Effector memory CD8-positive, alpha-beta T cell (primary cell): Measurements from ENCODE around the gene TMEM138.
"Not testable (repeated sequence)": the region's sequence is repeated elsewhere in the genome, so short reads cannot be mapped to it uniquely, and the experiment has no call there.

Experiments
- ATAC-seq: fragments of 150-1000 bp; cut with Tn5 transposase; replicated peaks from 2 replicates; pipeline ENCODE4 v1.10.0; 2021; ENCODE audit warnings: mild to moderate bottlenecking, moderate library complexity
- DNase-seq, 3 experiments: peaks; one replicate each; pipeline ENCODE4 v3.0.0; 2021
- H3K27ac Mint-ChIP-seq, 2 donors: one replicate each; pipeline ENCODE4 v1.8.0; 2022; ENCODE audit warnings: mild to moderate bottlenecking in 2 of 2, mixed read lengths in 2 of 2, moderate library complexity in 2 of 2
- H3K27me3 Mint-ChIP-seq, 2 donors: one replicate each; pipeline ENCODE4 v1.8.0; 2022; ENCODE audit warnings: mixed read lengths in 2 of 2
- H3K36me3 Mint-ChIP-seq: one replicate; pipeline ENCODE4 v1.8.0; 2022; ENCODE audit warnings: mild to moderate bottlenecking, moderate library complexity, mixed read lengths; ENCODE audit not compliant: insufficient read depth
- H3K4me1 Mint-ChIP-seq, 2 donors: one replicate each; pipeline ENCODE4 v1.8.0; 2022; ENCODE audit warnings: low read depth in 2 of 2, mixed read lengths in 2 of 2
- H3K4me3 Mint-ChIP-seq, 2 donors: one replicate each; pipeline ENCODE4 v1.8.0; 2022; ENCODE audit warnings: mild to moderate bottlenecking in 2 of 2, mixed read lengths in 2 of 2, moderate library complexity in 2 of 2
- H3K9me3 Mint-ChIP-seq, 2 donors: one replicate each; pipeline ENCODE4 v1.8.0; 2022; ENCODE audit warnings: mixed read lengths in 2 of 2

The TMEM138 gene

GRCh38 chr11:61383859-61384258 lies 21.7 kb downstream of the TMEM138 start:
- not testable (repeated sequence) for H3K36me3 Mint-ChIP-seq, H3K4me3 Mint-ChIP-seq, ATAC-seq, H3K9me3 Mint-ChIP-seq, H3K27me3 Mint-ChIP-seq, H3K4me1 Mint-ChIP-seq, DNase-seq
- H3K27ac Mint-ChIP-seq, result peak overlapping the region in 1 of 2 donors; percentile 8

DNA sequence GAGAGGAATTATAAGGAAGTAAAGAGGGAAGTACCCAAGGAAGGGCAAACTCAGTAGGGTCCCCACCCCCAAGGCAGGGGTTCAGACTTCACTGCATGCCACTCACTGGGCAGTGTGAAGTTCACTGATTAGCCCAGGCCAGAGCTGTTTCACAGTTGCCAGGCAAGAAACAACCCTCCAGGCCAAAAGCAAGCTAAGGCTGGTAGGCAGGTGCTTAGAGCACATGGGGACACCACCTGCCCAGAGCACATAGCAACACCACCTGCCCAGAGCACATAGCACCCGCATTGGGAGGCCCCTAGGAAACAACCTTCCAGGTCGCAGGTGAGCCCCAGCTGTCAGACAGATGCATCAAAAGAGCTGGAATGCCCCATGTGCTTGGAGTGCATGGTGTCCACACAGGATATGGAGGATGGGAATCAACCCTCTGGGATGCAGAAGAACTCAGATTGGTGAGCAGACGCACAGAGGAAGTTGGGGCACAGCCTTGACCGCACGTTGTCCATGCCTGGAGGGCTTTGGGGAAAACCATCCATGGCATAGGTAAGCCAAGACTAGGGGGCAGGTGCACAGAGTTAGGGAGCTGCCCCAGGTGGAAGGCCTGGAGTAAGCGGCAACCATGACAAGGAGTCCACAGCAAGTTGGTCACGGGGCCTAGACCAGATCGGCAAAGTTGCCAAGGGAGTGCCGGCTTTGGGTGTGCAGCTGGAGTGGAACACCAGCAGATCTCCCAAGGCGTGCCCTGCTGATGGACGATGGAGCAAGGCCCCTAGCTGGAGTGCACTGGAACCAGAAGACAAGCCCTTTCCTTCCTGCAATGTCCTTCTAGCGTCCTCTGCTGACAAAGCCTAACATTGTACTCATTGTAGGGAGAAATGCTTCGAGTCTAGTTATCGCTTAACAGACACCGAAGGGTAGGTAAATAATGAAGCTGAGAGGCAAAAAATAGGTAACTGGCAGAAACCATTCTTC lies 22.4 kb downstream of the TMEM138 start:
- H3K27me3 Mint-ChIP-seq, result no peaks in the 10 kb centered on the region
- peaks cover 7% of the 10 kb centered on the region in 2 donors for H3K4me1 Mint-ChIP-seq
- no peaks in the 10 kb centered on the region for H3K9me3 Mint-ChIP-seq
- H3K36me3 Mint-ChIP-seq, result no peaks in the 10 kb centered on the region
- no peak overlapping the region for H3K4me3 Mint-ChIP-seq
- no peak for DNase-seq
- ATAC-seq, result no peak
- H3K27ac Mint-ChIP-seq, result peak overlapping the region in 1 of 2 donors; percentile 8

DNA sequence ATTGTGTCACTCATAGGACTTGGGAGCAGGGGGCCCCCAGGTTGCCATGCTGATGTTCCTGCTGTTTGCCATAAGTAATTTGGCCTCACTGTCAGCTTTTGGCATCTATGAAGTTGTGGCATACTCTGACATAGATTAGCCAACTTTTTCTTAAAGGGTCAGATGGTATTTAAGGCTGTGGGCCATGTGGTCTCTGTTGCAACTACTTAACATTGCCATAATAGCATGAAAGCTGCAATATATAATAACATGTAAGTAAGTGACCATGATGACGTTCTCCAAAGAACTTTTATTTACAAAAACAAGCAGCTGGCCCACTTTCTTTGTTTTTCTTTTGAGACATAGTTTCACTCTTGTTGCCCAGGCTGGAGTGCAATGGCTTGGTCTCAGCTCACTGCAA lies 28.0 kb downstream of the TMEM138 start:
- ATAC-seq (no peak), DNase-seq (no peak)
- H3K36me3 Mint-ChIP-seq, result peaks cover 20% of the 10 kb centered on the region
- H3K4me1 Mint-ChIP-seq, result peaks cover 25 to 26% of the 10 kb centered on the region in 2 donors
- no peaks in the 10 kb centered on the region for H3K27me3 Mint-ChIP-seq
- H3K9me3 Mint-ChIP-seq, result no peaks in the 10 kb centered on the region
- no peak overlapping the region for H3K27ac Mint-ChIP-seq
- H3K4me3 Mint-ChIP-seq, result no peak overlapping the region

- Mint-ChIP-seq H3K4me3 (peak overlapping the region; percentile 81 to 92), H3K9me3 (no peaks in the 10 kb centered on the region), H3K27me3 (no peaks in the 10 kb centered on the region), H3K4me1 (peaks cover 19% of the 10 kb centered on the region in 2 donors), H3K27ac (peak overlapping the region; percentile 94), H3K36me3 (peaks cover 46% of the 10 kb centered on the region)
- ATAC-seq (no peak), DNase-seq (peak in 1 of 3 experiments; percentile 5)
Measured at GRCh38 chr11:61392981-61393595, 30.9 kb downstream of the TMEM138 start.

- H3K36me3 Mint-ChIP-seq, result peaks cover 52% of the 10 kb centered on the region
Measured at GRCh38 chr11:61401173-61401572, 39.0 kb downstream of the TMEM138 start.

DNA sequence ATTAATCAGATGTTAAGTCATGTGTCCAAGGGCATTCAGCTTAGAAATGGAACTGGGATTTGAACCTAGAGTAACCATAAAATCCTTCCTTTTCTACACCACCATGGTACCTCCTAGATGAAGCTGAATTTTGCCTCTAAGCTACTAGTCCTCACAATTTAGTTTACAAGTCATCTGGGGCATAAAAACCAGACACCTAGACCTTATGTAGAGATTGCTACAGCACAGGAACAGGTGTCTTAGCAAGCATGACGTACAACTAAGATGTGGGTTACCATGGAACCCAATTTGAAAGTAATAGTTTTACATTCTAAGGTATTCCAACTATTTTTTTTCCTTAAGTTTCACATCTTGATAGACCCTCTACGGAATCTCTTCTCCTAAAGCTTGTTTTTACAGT lies 39.4 kb downstream of the TMEM138 start:
- Mint-ChIP-seq H3K36me3 (peaks cover 51% of the 10 kb centered on the region), H3K9me3 (no peaks in the 10 kb centered on the region), H3K27ac (peak overlapping the region; percentile 71 to 77), H3K4me3 (no peak overlapping the region), H3K4me1 (peaks cover 1 to 8% of the 10 kb centered on the region in 2 donors), H3K27me3 (no peaks in the 10 kb centered on the region)
- DNase-seq (no peak), ATAC-seq (no peak)

More at GRCh38 chr11:61401173-61401572, 39.0 kb downstream of the TMEM138 start:
- Mint-ChIP-seq H3K4me3 (no peak overlapping the region), H3K9me3 (no peaks in the 10 kb centered on the region), H3K27ac (peak overlapping the region; percentile 77 to 84), H3K27me3 (no peaks in the 10 kb centered on the region), H3K4me1 (peaks cover 1 to 8% of the 10 kb centered on the region in 2 donors)
- ATAC-seq (no peak), DNase-seq (no peak)

GRCh38 chr11:61403658-61404057 lies 41.5 kb downstream of the TMEM138 start:
- H3K9me3 Mint-ChIP-seq, result no peaks in the 10 kb centered on the region
- peak overlapping the region in 1 of 2 donors; percentile 23 for H3K27ac Mint-ChIP-seq
- H3K27me3 Mint-ChIP-seq, result no peaks in the 10 kb centered on the region
- H3K4me3 Mint-ChIP-seq, result no peak overlapping the region
- peaks cover 56% of the 10 kb centered on the region for H3K36me3 Mint-ChIP-seq
- ATAC-seq (no peak), DNase-seq (no peak)
- peaks cover 3 to 8% of the 10 kb centered on the region in 2 donors for H3K4me1 Mint-ChIP-seq

DNA sequence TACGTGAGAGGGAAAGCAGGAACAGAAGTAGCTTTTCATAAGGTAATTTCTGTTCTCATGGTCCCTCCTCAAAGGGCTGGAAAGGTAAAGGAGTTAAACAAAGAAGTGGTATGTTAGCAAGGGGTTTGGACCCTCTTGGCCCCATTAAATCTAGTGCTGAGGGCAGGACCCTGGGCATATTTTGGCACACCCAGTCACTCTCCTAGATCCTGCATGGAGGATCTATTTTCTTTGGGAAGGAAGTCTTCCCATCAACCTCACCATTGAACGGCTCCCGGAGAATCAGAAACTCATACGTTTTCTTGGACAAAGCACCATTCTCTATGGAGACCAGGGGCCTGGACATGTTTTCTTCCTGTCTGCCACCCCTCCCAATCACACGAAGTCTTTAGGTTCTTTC lies 41.9 kb downstream of the TMEM138 start:
- ATAC-seq (no peak), DNase-seq (no peak)
- peaks cover 58% of the 10 kb centered on the region for H3K36me3 Mint-ChIP-seq
- H3K4me3 Mint-ChIP-seq, result no peak overlapping the region
- peaks cover 3 to 8% of the 10 kb centered on the region in 2 donors for H3K4me1 Mint-ChIP-seq
- no peaks in the 10 kb centered on the region for H3K9me3 Mint-ChIP-seq
- H3K27ac Mint-ChIP-seq, result peak overlapping the region in 1 of 2 donors; percentile 23
- no peaks in the 10 kb centered on the region for H3K27me3 Mint-ChIP-seq

GRCh38 chr11:61404641-61405040 lies 42.5 kb downstream of the TMEM138 start:
- H3K36me3 Mint-ChIP-seq, result peaks cover 58% of the 10 kb centered on the region
- H3K27ac Mint-ChIP-seq, result peak overlapping the region in 1 of 2 donors; percentile 21

GRCh38 chr11:61406067-61406466 lies 43.9 kb downstream of the TMEM138 start:
- Mint-ChIP-seq H3K9me3 (no peaks in the 10 kb centered on the region), H3K36me3 (peaks cover 70% of the 10 kb centered on the region), H3K4me1 (peaks cover 3% of the 10 kb centered on the region in 2 donors), H3K27ac (peak overlapping the region in 1 of 2 donors; percentile 29), H3K27me3 (no peaks in the 10 kb centered on the region), H3K4me3 (no peak overlapping the region)
- ATAC-seq (no peak), DNase-seq (no peak)

More at GRCh38 chr11:61404641-61405040, 42.5 kb downstream of the TMEM138 start:
- no peaks in the 10 kb centered on the region for H3K27me3 Mint-ChIP-seq
- peaks cover 3 to 8% of the 10 kb centered on the region in 2 donors for H3K4me1 Mint-ChIP-seq
- no peak overlapping the region for H3K4me3 Mint-ChIP-seq
- DNase-seq, result no peak
- ATAC-seq, result no peak
- no peaks in the 10 kb centered on the region for H3K9me3 Mint-ChIP-seq

- DNase-seq (no peak), ATAC-seq (no peak)
- H3K9me3 Mint-ChIP-seq, result no peaks in the 10 kb centered on the region
- H3K27me3 Mint-ChIP-seq, result no peaks in the 10 kb centered on the region
- H3K27ac Mint-ChIP-seq, result peak overlapping the region in 1 of 2 donors; percentile 41
- H3K36me3 Mint-ChIP-seq, result peaks cover 79% of the 10 kb centered on the region
- H3K4me1 Mint-ChIP-seq, result peaks cover 3% of the 10 kb centered on the region in 2 donors
- H3K4me3 Mint-ChIP-seq, result no peak overlapping the region
Measured at GRCh38 chr11:61406991-61407728, 45.0 kb downstream of the TMEM138 start.

DNA sequence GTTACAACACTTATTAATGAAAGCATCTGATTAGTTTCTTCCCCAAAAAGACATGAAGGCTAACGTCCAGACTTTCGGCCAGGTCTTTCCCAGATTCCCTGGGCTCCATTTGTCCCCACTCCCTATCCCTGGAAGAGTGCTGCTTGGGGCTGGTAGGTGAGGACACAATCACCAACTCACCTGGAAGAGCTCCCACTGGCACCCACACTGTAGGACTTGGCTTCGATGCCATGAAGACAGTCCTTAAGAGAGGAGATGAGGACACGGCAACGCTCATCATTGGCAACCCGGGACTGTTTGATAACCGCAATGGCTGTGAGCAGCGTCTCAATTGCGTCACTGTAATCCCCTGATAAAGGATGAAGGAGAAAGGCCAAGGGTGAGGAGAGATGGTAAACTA lies 49.4 kb downstream of the TMEM138 start:
- DNase-seq (no peak), ATAC-seq (no peak)
- Mint-ChIP-seq H3K9me3 (no peaks in the 10 kb centered on the region), H3K36me3 (peaks cover 97% of the 10 kb centered on the region), H3K4me3 (no peak overlapping the region), H3K4me1 (peaks cover 3 to 4% of the 10 kb centered on the region in 2 donors), H3K27ac (no peak overlapping the region), H3K27me3 (no peaks in the 10 kb centered on the region)

DNA sequence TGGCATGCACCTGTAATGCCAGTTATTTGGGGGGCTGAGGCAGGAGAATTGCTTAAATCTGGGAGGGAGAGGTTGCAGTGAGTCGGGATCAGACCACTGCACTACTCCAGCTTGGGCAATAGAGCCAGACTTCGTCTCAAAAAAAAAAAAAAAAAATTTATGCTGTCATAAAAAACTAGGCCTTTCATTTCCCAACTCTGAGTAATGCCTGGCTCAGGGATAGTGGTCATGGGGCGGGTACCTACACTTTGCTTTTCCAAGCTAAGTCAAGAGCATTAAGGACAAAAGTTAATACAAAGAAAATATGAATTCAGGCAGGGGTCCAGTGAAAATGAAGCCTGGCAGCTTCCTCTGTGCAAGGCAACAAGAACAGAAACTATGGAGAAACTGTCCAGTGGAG lies 51.3 kb downstream of the TMEM138 start:
- H3K4me3 Mint-ChIP-seq, result no peak overlapping the region
- H3K27ac Mint-ChIP-seq, result peak overlapping the region; percentile 49 to 57
- ATAC-seq (no peak), DNase-seq (no peak)
- no peaks in the 10 kb centered on the region for H3K27me3 Mint-ChIP-seq
- H3K9me3 Mint-ChIP-seq, result no peaks in the 10 kb centered on the region
- H3K4me1 Mint-ChIP-seq, result peaks cover 8 to 19% of the 10 kb centered on the region in 2 donors
- peaks cover 85% of the 10 kb centered on the region for H3K36me3 Mint-ChIP-seq
